ENCODE results near the gene RAMAC.

Gene RAMAC

GRCh38 chr15:82966671-82967071, 19.3 kb upstream of the RAMAC start:
- H3K4me1 ChIP-seq, result no peaks in the 10 kb centered on the region
- no peak overlapping the region for H3K9ac ChIP-seq
- H3K9me3 ChIP-seq (ENCODE audit: control insufficient read depth, low read length), result no peaks in the 10 kb centered on the region
- H3K4me3 ChIP-seq (ENCODE audit: low read depth, low read length), result no peak overlapping the region
- H3K79me2 ChIP-seq, result no peaks in the 10 kb centered on the region
- no peak overlapping the region for H2AFZ ChIP-seq
- no peak overlapping the region for H3K27ac ChIP-seq
- no peak for TF ChIP-seq CTCF (IDR thresholded peaks at IDR 0.05)
- no peaks in the 10 kb centered on the region for H3K36me3 ChIP-seq (ENCODE audit: control insufficient read depth, insufficient read depth, low read length)
- no peak overlapping the region for H3K4me2 ChIP-seq (ENCODE audit: low read length)
- H3K27me3 ChIP-seq (ENCODE audit: control insufficient read depth, insufficient read depth, low read length), result no peaks in the 10 kb centered on the region

GRCh38 chr15:82968066-82968465, 17.9 kb upstream of the RAMAC start:
- Histone ChIP-seq H3K4me2 (ENCODE audit: low read length) (no peak overlapping the region), H3K9me3 (ENCODE audit: control insufficient read depth, low read length) (no peaks in the 10 kb centered on the region), H3K9ac (no peak overlapping the region), H3K36me3 (ENCODE audit: control insufficient read depth, insufficient read depth, low read length) (no peaks in the 10 kb centered on the region), H3K27ac (no peak overlapping the region), H3K4me3 (ENCODE audit: low read depth, low read length) (no peak overlapping the region), H3K79me2 (no peaks in the 10 kb centered on the region), H3K4me1 (no peaks in the 10 kb centered on the region), H3K27me3 (ENCODE audit: control insufficient read depth, insufficient read depth, low read length) (no peaks in the 10 kb centered on the region), H2AFZ (no peak overlapping the region)
- no peak for TF ChIP-seq CTCF (IDR thresholded peaks at IDR 0.05)

- Histone ChIP-seq H3K9ac (no peak overlapping the region), H3K27ac (no peak overlapping the region), H3K4me1 (no peaks in the 10 kb centered on the region), H3K4me2 (ENCODE audit: low read length) (no peak overlapping the region), H3K9me3 (ENCODE audit: control insufficient read depth, low read length) (no peaks in the 10 kb centered on the region), H3K4me3 (ENCODE audit: low read depth, low read length) (no peak overlapping the region), H3K79me2 (no peaks in the 10 kb centered on the region), H2AFZ (no peak overlapping the region), H3K36me3 (ENCODE audit: control insufficient read depth, insufficient read depth, low read length) (no peaks in the 10 kb centered on the region), H3K27me3 (ENCODE audit: control insufficient read depth, insufficient read depth, low read length) (no peaks in the 10 kb centered on the region)
- no peak for TF ChIP-seq CTCF (IDR thresholded peaks at IDR 0.05)
Observed at GRCh38 chr15:82969353-82969752, 16.7 kb upstream of the RAMAC start.

- no peak overlapping the region for H2AFZ ChIP-seq
- no peak overlapping the region for H3K9ac ChIP-seq
- no peaks in the 10 kb centered on the region for H3K36me3 ChIP-seq (ENCODE audit: control insufficient read depth, insufficient read depth, low read length)
- no peak for TF ChIP-seq CTCF (IDR thresholded peaks at IDR 0.05)
- H3K4me2 ChIP-seq (ENCODE audit: low read length), result no peak overlapping the region
- no peaks in the 10 kb centered on the region for H3K4me1 ChIP-seq
- H3K9me3 ChIP-seq (ENCODE audit: control insufficient read depth, low read length), result no peaks in the 10 kb centered on the region
- no peak overlapping the region for H3K4me3 ChIP-seq (ENCODE audit: low read depth, low read length)
- H3K79me2 ChIP-seq, result no peaks in the 10 kb centered on the region
- H3K27ac ChIP-seq, result no peak overlapping the region
- H3K27me3 ChIP-seq (ENCODE audit: control insufficient read depth, insufficient read depth, low read length), result no peaks in the 10 kb centered on the region
Observed at GRCh38 chr15:82970078-82970686, 15.8 kb upstream of the RAMAC start.

GRCh38 chr15:82970696-82971095, 15.3 kb upstream of the RAMAC start:
- Histone ChIP-seq H3K27me3 (ENCODE audit: control insufficient read depth, insufficient read depth, low read length) (no peaks in the 10 kb centered on the region), H3K4me3 (ENCODE audit: low read depth, low read length) (no peak overlapping the region), H3K36me3 (ENCODE audit: control insufficient read depth, insufficient read depth, low read length) (no peaks in the 10 kb centered on the region), H3K27ac (no peak overlapping the region), H3K4me2 (ENCODE audit: low read length) (no peak overlapping the region), H2AFZ (no peak overlapping the region), H3K4me1 (no peaks in the 10 kb centered on the region), H3K79me2 (no peaks in the 10 kb centered on the region), H3K9me3 (ENCODE audit: control insufficient read depth, low read length) (no peaks in the 10 kb centered on the region), H3K9ac (no peak overlapping the region)
- no peak for TF ChIP-seq CTCF (IDR thresholded peaks at IDR 0.05)
